Sciatic nerve (tissue), 2 donors: Measurements from ENCODE around the gene GLIPR1L2. TPM values are rescaled to one million over a fixed set of nuclear protein-coding genes. Genes with fewer than 3 reads are reported as not detected.
"Not testable (repeated sequence)": the region's sequence is repeated elsewhere in the genome, so short reads cannot be mapped to it uniquely, and the experiment has no call there.

Experiments
- ATAC-seq: fragments of 200-7000 bp; cut with Tn5 transposase; one replicate; pipeline ENCODE4 v1.9.1; 2020; ENCODE audit warnings: mild to moderate bottlenecking, moderate library complexity
- DNase-seq: peaks from one replicate; pipeline ENCODE4 v3.0.0-alpha.2; 2020; ENCODE audit warnings: low spot score
- intact Hi-C: fragments of 100-400 bp; cut with DNase I; formaldehyde crosslinking; loops from one replicate; pipeline ENCODE4 v1.14.2; 2022
- total RNA-seq: library from RNA; stranded (reverse); fragmentation: NEBNext Ultra II Directional; extraction: Animal tissue kit (Norgen Biotek cat#: 25700); gene quantifications from one replicate; pipeline ENCODE4 v1.2.1, GENCODE V29; 2021
- donor health status: DM: no; HTN: no; CAD: no.
- donor health status: DM: no; HTN: no; CAD: no.

The GLIPR1L2 gene
- total RNA-seq, 1 donor from 2014 or later: 4.6 TPM

GRCh38 chr12:75427491-75427890 lies 36.6 kb downstream of the GLIPR1L2 start:
- no peak for ATAC-seq
- intact Hi-C loops: loop anchor here (10.0 kb wide), 1 partner anchor 1653 kb away; no protein-coding TSS in a partner anchor
- DNase-seq: no peak

GRCh38 chr12:75428767-75429166 lies 37.9 kb downstream of the GLIPR1L2 start:
- intact Hi-C loops: loop anchor here (10.0 kb wide), 1 partner anchor 1654 kb away; no protein-coding TSS in a partner anchor
- no peak for ATAC-seq
- DNase-seq: no peak

- ATAC-seq: no peak
- intact Hi-C loops: no loop called here
- DNase-seq: no peak
These were observed 42.0 kb downstream of the GLIPR1L2 start for GRCh38 chr12:75432924-75433323.

GRCh38 chr12:75437564-75437963 lies 46.7 kb downstream of the GLIPR1L2 start:
- DNase-seq (no peak), ATAC-seq (no peak)
- intact Hi-C loops: no loop called here

GRCh38 chr12:75438059-75438754 lies 47.3 kb downstream of the GLIPR1L2 start:
- DNase-seq (no peak), ATAC-seq (no peak)
- intact Hi-C loops: no loop called here

- no peak for DNase-seq
- no peak for ATAC-seq
- intact Hi-C loops: no loop called here
These were observed 48.2 kb downstream of the GLIPR1L2 start for GRCh38 chr12:75439048-75439447.

- no peak for ATAC-seq
- no peak for DNase-seq
- intact Hi-C loops: no loop called here
These were observed 49.0 kb downstream of the GLIPR1L2 start for GRCh38 chr12:75439930-75440329.

GRCh38 chr12:75441687-75442449 lies 51.0 kb downstream of the GLIPR1L2 start:
- ATAC-seq, DNase-seq, intact Hi-C loops: not testable (repeated sequence)

- ATAC-seq, intact Hi-C loops, DNase-seq: not testable (repeated sequence)
These were observed 51.6 kb downstream of the GLIPR1L2 start for GRCh38 chr12:75442454-75442853.

GRCh38 chr12:75443709-75444108 lies 52.8 kb downstream of the GLIPR1L2 start:
- ATAC-seq (no peak), DNase-seq (no peak)
- intact Hi-C loops: no loop called here

- intact Hi-C loops: no loop called here
- no peak for ATAC-seq
- DNase-seq: no peak
These were observed 53.7 kb downstream of the GLIPR1L2 start for GRCh38 chr12:75444429-75445136.

- DNase-seq, intact Hi-C loops, ATAC-seq: not testable (repeated sequence)
These were observed 54.2 kb downstream of the GLIPR1L2 start for GRCh38 chr12:75445137-75445507.

GRCh38 chr12:75446857-75447256 lies 56.0 kb downstream of the GLIPR1L2 start:
- ATAC-seq (no peak), DNase-seq (no peak)
- intact Hi-C loops: no loop called here

GRCh38 chr12:75447691-75448393 lies 57.0 kb downstream of the GLIPR1L2 start:
- ATAC-seq: no peak
- intact Hi-C loops: no loop called here
- DNase-seq: no peak

GRCh38 chr12:75452675-75453330 lies 61.9 kb downstream of the GLIPR1L2 start:
- intact Hi-C loops: no loop called here
- ATAC-seq: no peak
- DNase-seq: no peak

- peak; percentile 26 for ATAC-seq
- intact Hi-C loops: no loop called here
- no peak for DNase-seq
These were observed 65.0 kb downstream of the GLIPR1L2 start for GRCh38 chr12:75455839-75456238.

- no peak for DNase-seq
These were observed 66.3 kb downstream of the GLIPR1L2 start for GRCh38 chr12:75457191-75457590.

GRCh38 chr12:75457866-75458265 lies 67.0 kb downstream of the GLIPR1L2 start:
- DNase-seq, ATAC-seq, intact Hi-C loops: not testable (repeated sequence)

More at GRCh38 chr12:75457191-75457590, 66.3 kb downstream of the GLIPR1L2 start:
- no peak for ATAC-seq
- intact Hi-C loops: no loop called here

GRCh38 chr12:75459755-75460154 lies 68.9 kb downstream of the GLIPR1L2 start:
- ATAC-seq (no peak), DNase-seq (no peak)
- intact Hi-C loops: no loop called here
